ENCODE data around the gene NUTM2G.
A peak's percentile ranks its signal among the peaks of the same experiment; 100 is the strongest.
"Not testable (repeated sequence)": the region's sequence is repeated elsewhere in the genome, so short reads cannot be mapped to it uniquely, and the experiment has no call there.

NUTM2G gene

GRCh38 chr9:96928543-96928942 lies at the start of gene NUTM2G:
Gene NUTM2G (plus strand): TSS chr9:96928843. CDS start chr9:96929025, 182 bp downstream.
- not testable (repeated sequence) for DNase-seq

GRCh38 chr9:96883922-96884321 lies 44.7 kb upstream of the NUTM2G start:
- no peak for DNase-seq

- peak; percentile 30 to 48 (median 42) for DNase-seq
These were observed 44.2 kb upstream of the NUTM2G start for GRCh38 chr9:96884443-96884842.

- DNase-seq: no peak
These were observed 43.2 kb upstream of the NUTM2G start for GRCh38 chr9:96885424-96885823.

GRCh38 chr9:96888591-96888990 lies 40.1 kb upstream of the NUTM2G start:
- no peak for DNase-seq

GRCh38 chr9:96892131-96892530 lies 36.5 kb upstream of the NUTM2G start:
- no peak for DNase-seq

- DNase-seq: not testable (repeated sequence)
These were observed 28.6 kb upstream of the NUTM2G start for GRCh38 chr9:96900010-96900409.

- not testable (repeated sequence) for DNase-seq
These were observed 23.5 kb upstream of the NUTM2G start for GRCh38 chr9:96904947-96905722.

- not testable (repeated sequence) for DNase-seq
These were observed 20.2 kb upstream of the NUTM2G start for GRCh38 chr9:96908479-96908878.

- DNase-seq: not testable (repeated sequence)
These were observed 13.1 kb upstream of the NUTM2G start for GRCh38 chr9:96915539-96915938.

GRCh38 chr9:96916531-96916930 lies 12.1 kb upstream of the NUTM2G start:
- not testable (repeated sequence) for DNase-seq

GRCh38 chr9:96918550-96918949 lies 10.1 kb upstream of the NUTM2G start:
- not testable (repeated sequence) for DNase-seq

- DNase-seq: not testable (repeated sequence)
These were observed 7.8 kb upstream of the NUTM2G start for GRCh38 chr9:96920803-96921202.

GRCh38 chr9:96925587-96925986 lies 3.1 kb upstream of the NUTM2G start:
- DNase-seq: not testable (repeated sequence)

- DNase-seq: not testable (repeated sequence)
These were observed 3.0 kb downstream of the NUTM2G start for GRCh38 chr9:96931665-96932064.

- not testable (repeated sequence) for DNase-seq
These were observed 5.5 kb downstream of the NUTM2G start for GRCh38 chr9:96934097-96934496.

GRCh38 chr9:96934706-96935105 lies 6.1 kb downstream of the NUTM2G start:
- not testable (repeated sequence) for DNase-seq

- not testable (repeated sequence) for DNase-seq
These were observed 6.8 kb downstream of the NUTM2G start for GRCh38 chr9:96935401-96935800.

GRCh38 chr9:96937442-96937841 lies 8.8 kb downstream of the NUTM2G start:
- not testable (repeated sequence) for DNase-seq

GRCh38 chr9:96938957-96939665 lies 10.5 kb downstream of the NUTM2G start:
- not testable (repeated sequence) for DNase-seq

- not testable (repeated sequence) for DNase-seq
These were observed 12.3 kb downstream of the NUTM2G start for GRCh38 chr9:96940982-96941381.

- not testable (repeated sequence) for DNase-seq
These were observed 13.0 kb downstream of the NUTM2G start for GRCh38 chr9:96941628-96942027.

- DNase-seq: not testable (repeated sequence)
These were observed 13.5 kb downstream of the NUTM2G start for GRCh38 chr9:96942181-96942580.

- not testable (repeated sequence) for DNase-seq
These were observed 20.7 kb downstream of the NUTM2G start for GRCh38 chr9:96949346-96949745.
